Fibroblast of peridontal ligament (primary cell): Measurements from ENCODE around the gene CLRN3.

ENCODE experiments used
- DNase-seq: peaks from one replicate; pipeline ENCODE4 v3.0.0-alpha.2; 2010; ENCODE audit errors: extremely low read depth

The CLRN3 gene

GRCh38 chr10:127899766-127900387, 7.1 kb upstream of the CLRN3 start:
- DNase-seq, result no peak

- no peak for DNase-seq
These were observed 4.4 kb upstream of the CLRN3 start for GRCh38 chr10:127897177-127897576.

- DNase-seq, result no peak
These were observed 3.8 kb upstream of the CLRN3 start for GRCh38 chr10:127896590-127896989.

GRCh38 chr10:127894146-127894545, 1.4 kb upstream of the CLRN3 start:
- no peak for DNase-seq

GRCh38 chr10:127890832-127891334, 1.9 kb downstream of the CLRN3 start:
- no peak for DNase-seq

GRCh38 chr10:127890216-127890615, 2.5 kb downstream of the CLRN3 start:
- no peak for DNase-seq

- DNase-seq, result no peak
These were observed 3.0 kb downstream of the CLRN3 start for GRCh38 chr10:127889605-127890195.

- DNase-seq, result no peak
These were observed 4.0 kb downstream of the CLRN3 start for GRCh38 chr10:127888521-127889312.

GRCh38 chr10:127887541-127888415, 5.0 kb downstream of the CLRN3 start:
- no peak for DNase-seq

GRCh38 chr10:127886371-127887051, 6.2 kb downstream of the CLRN3 start:
- no peak for DNase-seq

GRCh38 chr10:127884501-127884900, 8.2 kb downstream of the CLRN3 start:
- DNase-seq, result no peak

GRCh38 chr10:127883516-127883915, 9.2 kb downstream of the CLRN3 start:
- DNase-seq, result no peak

- DNase-seq, result no peak
These were observed 9.8 kb downstream of the CLRN3 start for GRCh38 chr10:127882801-127883459.

- DNase-seq, result no peak
These were observed 10.3 kb downstream of the CLRN3 start for GRCh38 chr10:127882391-127882790.

- DNase-seq, result no peak
These were observed 11.5 kb downstream of the CLRN3 start for GRCh38 chr10:127881262-127881661.

GRCh38 chr10:127880557-127880956, 12.2 kb downstream of the CLRN3 start:
- no peak for DNase-seq

GRCh38 chr10:127878475-127879055, 14.2 kb downstream of the CLRN3 start:
- no peak for DNase-seq

- DNase-seq, result no peak
These were observed 15.0 kb downstream of the CLRN3 start for GRCh38 chr10:127877699-127878098.

- DNase-seq, result no peak
These were observed 15.6 kb downstream of the CLRN3 start for GRCh38 chr10:127877116-127877515.

- no peak for DNase-seq
These were observed 16.8 kb downstream of the CLRN3 start for GRCh38 chr10:127875916-127876315.

GRCh38 chr10:127875449-127875765, 17.3 kb downstream of the CLRN3 start:
- DNase-seq, result no peak
